ENCODE data around the gene TMEM260. TPM values are rescaled to one million over a fixed set of nuclear protein-coding genes. Genes with fewer than 3 reads are reported as not detected.
"Not testable (repeated sequence)": the region's sequence is repeated elsewhere in the genome, so short reads cannot be mapped to it uniquely, and the experiment has no call there.

TMEM260 gene
- total RNA-seq, 1 donor from 2014 or later, result 32.6 TPM

DNA sequence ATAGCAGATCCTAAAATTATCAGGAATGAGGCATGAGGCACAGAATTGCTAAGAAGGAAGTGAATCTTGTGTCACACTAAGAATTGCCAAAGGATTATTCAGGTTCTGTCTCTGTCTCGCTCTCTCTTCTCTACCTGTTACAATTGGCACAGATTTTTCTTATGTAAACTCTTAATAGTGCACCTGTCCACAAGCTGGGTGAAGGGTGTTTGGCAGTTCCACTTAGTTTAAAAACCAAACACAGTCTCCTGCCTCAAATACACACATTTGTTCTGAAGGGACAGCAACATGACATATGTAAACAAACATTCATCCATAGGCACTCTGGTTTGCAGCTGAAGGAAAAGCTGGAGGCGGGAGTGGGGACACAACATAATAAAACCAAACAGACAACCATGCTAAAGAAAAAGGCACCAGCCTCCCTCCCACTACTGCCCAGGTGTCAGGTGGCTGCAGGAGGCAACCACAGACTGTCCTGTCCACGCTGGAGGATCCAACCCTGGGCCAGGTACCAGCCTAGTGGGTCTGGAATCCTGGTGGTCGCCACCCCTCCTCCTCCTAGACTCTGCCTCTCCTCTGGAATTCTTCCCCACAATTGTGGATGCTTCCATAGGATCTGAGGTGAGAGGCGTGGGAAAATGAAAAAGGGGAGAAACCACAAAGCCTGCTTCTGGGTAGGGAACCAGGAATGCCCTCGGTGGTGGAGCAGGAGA is 81.2 kb downstream of the TMEM260 start:
- intact Hi-C loops (cut with DNase I), result no loop called here
- no peaks in the 10 kb centered on the region for H3K9me3 ChIP-seq

DNA sequence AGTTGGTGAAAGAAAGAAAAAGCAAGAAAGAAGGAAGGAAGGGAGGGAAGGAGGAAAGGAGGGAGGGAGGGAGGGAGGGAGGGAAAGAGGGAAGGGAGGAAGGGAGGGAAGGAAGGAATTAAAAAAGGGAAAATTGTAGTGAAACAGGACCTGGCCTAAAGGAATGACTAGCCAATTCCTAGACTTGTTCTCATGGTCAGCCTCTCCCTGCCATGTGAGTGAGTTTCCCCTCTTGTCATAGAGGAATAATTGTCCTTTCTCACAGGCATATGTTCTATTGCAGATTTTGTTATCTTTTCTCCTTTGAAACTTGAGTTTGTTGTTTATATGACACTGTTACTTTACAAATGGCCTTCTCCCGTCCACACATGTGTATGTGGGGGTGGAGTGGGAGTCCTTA is 81.9 kb downstream of the TMEM260 start:
- intact Hi-C loops (cut with DNase I), result no loop called here
- Histone ChIP-seq H3K9me3 (no peaks in the 10 kb centered on the region), H3K36me3 (no peaks in the 10 kb centered on the region), H3K4me1 (no peaks in the 10 kb centered on the region), H3K27me3 (no peaks in the 10 kb centered on the region), H3K4me3 (no peak overlapping the region), H3K27ac (no peak overlapping the region)
- no peak for DNase-seq (ENCODE audit: low spot score in 2 of 2)
- TF ChIP-seq, protein P1, sequence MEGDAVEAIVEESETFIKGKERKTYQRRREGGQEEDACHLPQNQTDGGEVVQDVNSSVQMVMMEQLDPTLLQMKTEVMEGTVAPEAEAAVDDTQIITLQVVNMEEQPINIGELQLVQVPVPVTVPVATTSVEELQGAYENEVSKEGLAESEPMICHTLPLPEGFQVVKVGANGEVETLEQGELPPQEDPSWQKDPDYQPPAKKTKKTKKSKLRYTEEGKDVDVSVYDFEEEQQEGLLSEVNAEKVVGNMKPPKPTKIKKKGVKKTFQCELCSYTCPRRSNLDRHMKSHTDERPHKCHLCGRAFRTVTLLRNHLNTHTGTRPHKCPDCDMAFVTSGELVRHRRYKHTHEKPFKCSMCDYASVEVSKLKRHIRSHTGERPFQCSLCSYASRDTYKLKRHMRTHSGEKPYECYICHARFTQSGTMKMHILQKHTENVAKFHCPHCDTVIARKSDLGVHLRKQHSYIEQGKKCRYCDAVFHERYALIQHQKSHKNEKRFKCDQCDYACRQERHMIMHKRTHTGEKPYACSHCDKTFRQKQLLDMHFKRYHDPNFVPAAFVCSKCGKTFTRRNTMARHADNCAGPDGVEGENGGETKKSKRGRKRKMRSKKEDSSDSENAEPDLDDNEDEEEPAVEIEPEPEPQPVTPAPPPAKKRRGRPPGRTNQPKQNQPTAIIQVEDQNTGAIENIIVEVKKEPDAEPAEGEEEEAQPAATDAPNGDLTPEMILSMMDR (IDR thresholded peaks at IDR 0.05), result no peak

More for the DNA sequence above, 81.2 kb downstream of the TMEM260 start:
- H3K4me3 ChIP-seq, result no peak overlapping the region
- H3K4me1 ChIP-seq, result no peaks in the 10 kb centered on the region
- no peaks in the 10 kb centered on the region for H3K27me3 ChIP-seq
- H3K27ac ChIP-seq, result no peak overlapping the region
- TF ChIP-seq, protein P1 (IDR thresholded peaks at IDR 0.05), result no peak
- DNase-seq (ENCODE audit: low spot score in 2 of 2), result no peak
- no peaks in the 10 kb centered on the region for H3K36me3 ChIP-seq

DNA sequence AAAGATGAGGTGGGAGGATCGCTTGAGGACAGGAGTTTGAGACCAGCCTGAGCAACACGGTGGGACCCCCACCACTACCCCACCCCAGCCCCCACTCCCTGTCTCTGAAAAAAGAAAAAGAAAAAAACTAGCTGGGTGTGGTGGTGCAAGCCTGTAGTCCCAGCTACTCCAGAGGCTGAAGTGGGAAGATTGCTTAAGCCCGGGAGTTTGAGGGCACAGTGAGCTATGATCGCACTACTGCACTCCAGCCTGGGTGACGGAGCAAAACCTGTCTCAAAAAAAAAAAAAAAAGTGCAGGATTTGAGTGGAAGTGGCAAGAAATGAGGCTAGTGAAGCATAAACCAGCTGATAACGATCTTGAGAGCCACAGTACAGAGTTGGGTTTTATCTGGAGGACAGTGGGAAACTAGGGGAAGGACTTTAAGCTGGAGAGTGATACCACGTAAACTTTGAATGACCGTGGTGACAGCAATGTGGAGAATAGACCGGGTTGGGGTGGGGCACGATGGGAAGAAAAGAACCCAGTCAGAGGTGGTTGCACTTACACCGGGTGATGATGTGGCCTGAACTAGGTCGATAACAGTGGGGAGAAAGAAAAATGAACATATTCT is 85.3 kb downstream of the TMEM260 start:
- TF ChIP-seq, protein P1 (IDR thresholded peaks at IDR 0.05), result no peak
- Histone ChIP-seq H3K36me3 (no peaks in the 10 kb centered on the region), H3K4me1 (no peaks in the 10 kb centered on the region), H3K9me3 (no peaks in the 10 kb centered on the region), H3K4me3 (no peak overlapping the region), H3K27ac (no peak overlapping the region), H3K27me3 (no peaks in the 10 kb centered on the region)
- no peak for DNase-seq (ENCODE audit: low spot score in 2 of 2)
- intact Hi-C loops (cut with DNase I), result no loop called here

DNA sequence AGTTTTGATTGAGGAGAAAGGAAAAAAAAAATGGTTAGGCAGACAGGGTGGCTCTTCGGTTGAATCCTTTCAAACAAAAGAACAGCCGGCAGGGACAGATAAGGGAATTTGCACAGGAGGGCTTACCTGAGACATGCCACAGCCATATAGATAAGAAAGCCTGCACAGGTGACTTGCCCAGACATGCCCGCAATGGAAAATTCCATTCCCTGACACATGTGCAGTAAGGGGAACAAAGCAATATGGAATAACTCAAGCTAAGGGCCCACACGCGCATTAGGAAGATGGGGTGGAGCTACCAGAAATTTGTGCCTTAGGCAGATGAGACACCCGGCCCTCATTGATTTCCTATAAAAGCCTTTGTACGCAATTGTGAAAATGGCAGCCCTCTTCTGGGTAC is 86.7 kb downstream of the TMEM260 start:
- intact Hi-C loops (cut with DNase I), result no loop called here
- H3K4me1 ChIP-seq, result no peaks in the 10 kb centered on the region
- no peaks in the 10 kb centered on the region for H3K27me3 ChIP-seq
- H3K4me3 ChIP-seq, result no peak overlapping the region
- H3K9me3 ChIP-seq, result no peaks in the 10 kb centered on the region
- TF ChIP-seq, protein P1 (IDR thresholded peaks at IDR 0.05), result no peak
- no peak overlapping the region for H3K27ac ChIP-seq
- DNase-seq (ENCODE audit: low spot score in 2 of 2), result no peak
- no peaks in the 10 kb centered on the region for H3K36me3 ChIP-seq

DNA sequence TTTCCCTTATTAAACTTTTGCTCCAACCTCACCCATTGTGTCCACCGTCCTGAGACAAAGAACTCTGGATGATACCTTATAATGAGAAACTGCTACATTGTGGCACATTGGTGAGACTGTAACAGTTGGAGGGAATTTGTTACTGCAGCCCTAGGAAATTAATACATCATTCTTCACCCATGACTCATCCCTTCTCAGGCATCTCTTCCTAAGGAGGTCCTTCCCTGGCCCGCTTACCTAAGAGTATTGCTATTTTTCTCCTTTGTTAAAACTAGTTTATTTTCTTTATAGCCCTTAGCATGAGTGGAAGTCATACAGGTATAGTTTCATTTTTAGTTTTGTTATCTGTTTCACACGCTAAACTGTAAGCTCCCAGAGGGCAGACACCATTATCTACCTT is 87.1 kb downstream of the TMEM260 start:
- Histone ChIP-seq H3K36me3 (no peaks in the 10 kb centered on the region), H3K4me3 (no peak overlapping the region), H3K27me3 (no peaks in the 10 kb centered on the region), H3K9me3 (no peaks in the 10 kb centered on the region), H3K4me1 (no peaks in the 10 kb centered on the region), H3K27ac (no peak overlapping the region)
- intact Hi-C loops (cut with DNase I), result no loop called here
- no peak for DNase-seq (ENCODE audit: low spot score in 2 of 2)
- TF ChIP-seq, protein P1 (IDR thresholded peaks at IDR 0.05), result no peak

DNA sequence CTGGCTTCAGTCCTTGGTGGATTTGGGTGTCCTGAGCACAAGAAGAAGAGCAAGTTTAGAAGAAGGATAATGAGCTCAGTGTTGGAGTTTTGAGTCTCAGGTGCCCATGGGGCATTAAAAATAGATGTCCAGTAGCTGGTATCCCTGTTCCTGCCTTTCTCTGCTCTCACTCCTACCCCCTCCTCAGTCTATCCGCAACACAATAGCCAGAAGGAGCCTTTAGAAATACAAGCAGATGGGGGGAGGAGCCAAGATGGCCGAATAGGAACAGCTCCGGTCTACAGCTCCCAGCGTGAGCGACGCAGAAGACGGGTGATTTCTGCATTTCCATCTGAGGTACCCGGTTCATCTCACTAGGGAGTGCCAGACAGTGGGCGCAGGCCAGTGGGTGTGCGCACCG is 87.7 kb downstream of the TMEM260 start:
- intact Hi-C loops (cut with DNase I); H3K9me3 ChIP-seq; H3K4me3 ChIP-seq; H3K27me3 ChIP-seq; DNase-seq (ENCODE audit: low spot score in 2 of 2); H3K36me3 ChIP-seq; H3K27ac ChIP-seq; H3K4me1 ChIP-seq: not testable (repeated sequence)
